Central memory CD8-positive, alpha-beta T cell (primary cell): ENCODE results near the gene SLC10A2.

ENCODE experiments used
- ATAC-seq: fragments of 150-1000 bp; cut with Tn5 transposase; replicated peaks from 2 replicates; pipeline ENCODE4 v1.10.0; 2022; ENCODE audit warnings: mild to moderate bottlenecking, moderate FRiP score, moderate number of reproducible peaks; ENCODE audit not compliant: poor library complexity, severe bottlenecking; ENCODE audit errors: extremely low read depth
- DNase-seq, 2 donors: peaks; one replicate each; pipeline ENCODE4 v3.0.0; 2021; ENCODE audit warnings: low spot score in 2 of 2
- H3K27ac Mint-ChIP-seq: one replicate; pipeline ENCODE4 v1.8.0; 2022; ENCODE audit warnings: low read depth, mild to moderate bottlenecking, moderate library complexity, mixed read lengths
- H3K27me3 Mint-ChIP-seq: one replicate; pipeline ENCODE4 v1.8.0; 2022; ENCODE audit warnings: mixed read lengths
- H3K36me3 Mint-ChIP-seq: one replicate; pipeline ENCODE4 v1.8.0; 2022; ENCODE audit warnings: mild to moderate bottlenecking, moderate library complexity, mixed read lengths; ENCODE audit not compliant: insufficient read depth
- H3K4me1 Mint-ChIP-seq: one replicate; pipeline ENCODE4 v1.8.0; 2022; ENCODE audit warnings: mixed read lengths
- H3K4me3 Mint-ChIP-seq: one replicate; pipeline ENCODE4 v1.8.0; 2022; ENCODE audit warnings: mild to moderate bottlenecking, moderate library complexity, mixed read lengths
- H3K9me3 Mint-ChIP-seq: one replicate; pipeline ENCODE4 v1.8.0; 2022; ENCODE audit warnings: mixed read lengths

Gene SLC10A2

DNA sequence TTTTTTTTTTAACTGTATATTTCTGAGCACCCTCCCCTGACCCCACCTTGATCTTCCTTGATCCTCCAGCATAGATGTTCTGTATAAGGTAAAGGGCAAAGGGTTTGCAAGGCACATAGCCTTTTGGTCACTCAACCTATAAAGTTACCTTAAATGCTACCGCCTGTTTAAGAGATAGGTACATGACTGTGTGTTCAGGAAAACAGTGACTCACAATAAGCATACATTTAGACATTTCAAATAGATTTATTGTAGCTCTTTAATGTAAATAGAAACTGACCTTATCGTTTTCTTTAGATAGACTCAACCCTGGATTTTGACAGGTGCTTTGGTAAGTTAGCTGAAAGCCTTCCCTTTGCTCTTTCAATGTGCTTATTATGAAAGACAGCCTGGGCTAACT, 15.2 kb upstream of the SLC10A2 start:
- Mint-ChIP-seq H3K36me3 (no peaks in the 10 kb centered on the region), H3K4me1 (no peaks in the 10 kb centered on the region), H3K4me3 (no peak overlapping the region), H3K27ac (no peak overlapping the region), H3K27me3 (no peaks in the 10 kb centered on the region), H3K9me3 (peaks cover 10% of the 10 kb centered on the region)
- DNase-seq (no peak), ATAC-seq (no peak)

DNA sequence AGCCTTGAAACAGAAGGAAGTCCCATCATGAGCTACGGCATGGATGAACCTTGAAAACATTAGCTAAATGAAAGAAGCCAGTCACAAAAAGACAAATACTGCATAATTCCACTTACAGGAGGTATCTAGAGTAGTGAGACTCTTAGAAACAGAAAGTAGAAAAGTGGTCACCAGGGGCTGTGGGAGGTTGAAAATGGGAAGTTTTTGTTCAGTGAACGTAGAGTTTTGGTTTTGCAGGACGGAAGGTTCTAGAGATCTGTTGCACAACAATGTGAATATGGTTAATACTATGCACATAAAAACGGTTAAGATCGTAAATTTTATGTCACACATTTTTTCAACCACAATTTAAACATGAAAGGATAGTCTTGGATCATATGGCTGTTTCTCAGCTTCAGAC, 11.9 kb upstream of the SLC10A2 start:
- Mint-ChIP-seq H3K4me3 (no peak overlapping the region), H3K36me3 (no peaks in the 10 kb centered on the region), H3K4me1 (no peaks in the 10 kb centered on the region), H3K27me3 (no peaks in the 10 kb centered on the region), H3K9me3 (peaks cover 5% of the 10 kb centered on the region), H3K27ac (no peak overlapping the region)
- ATAC-seq (no peak), DNase-seq (no peak)

- Mint-ChIP-seq H3K4me1 (no peaks in the 10 kb centered on the region), H3K36me3 (no peaks in the 10 kb centered on the region), H3K27me3 (peaks cover 6% of the 10 kb centered on the region), H3K4me3 (no peak overlapping the region), H3K9me3 (no peaks in the 10 kb centered on the region), H3K27ac (no peak overlapping the region)
- DNase-seq: no peak
- ATAC-seq: no peak
These were observed 2.6 kb upstream of the SLC10A2 start for GRCh38 chr13:103068836-103069235.

DNA sequence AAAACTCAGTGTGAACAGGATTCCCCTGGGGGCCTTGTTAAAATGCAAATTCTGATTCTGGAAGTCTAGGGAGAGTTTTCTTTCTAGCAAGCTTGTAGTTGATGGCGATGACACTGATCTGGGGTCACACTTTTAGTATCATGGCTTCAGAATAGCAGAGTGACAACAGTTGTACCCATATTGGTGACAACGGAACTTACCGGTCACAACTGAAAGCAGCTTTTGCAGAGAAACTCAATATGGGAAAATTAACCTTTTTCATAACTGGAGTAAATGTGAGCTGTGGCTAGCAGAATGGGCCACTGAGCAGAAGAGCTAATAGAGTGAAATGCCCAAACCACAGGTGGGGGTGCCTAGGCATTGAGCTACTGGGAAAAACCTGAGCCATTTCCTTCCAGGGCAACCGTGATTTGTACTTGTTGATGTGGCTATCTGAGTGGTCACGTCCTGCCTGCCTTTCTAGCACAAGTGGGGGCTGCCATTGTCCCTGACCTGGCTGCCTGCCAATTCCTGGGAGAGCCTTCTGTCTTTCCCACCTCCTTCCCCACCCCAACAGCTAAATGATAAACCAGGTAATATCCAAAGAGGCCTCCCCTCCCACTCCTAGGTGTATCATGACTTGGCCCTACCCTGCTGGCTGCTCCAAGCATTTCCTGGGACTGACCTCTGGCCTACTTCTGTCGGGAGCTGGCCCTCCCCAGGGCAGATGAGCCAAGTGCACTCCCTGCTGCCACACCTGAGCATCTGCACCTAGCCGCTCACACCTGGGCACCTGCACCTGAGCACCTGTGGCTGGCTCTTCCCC, 1.7 kb upstream of the SLC10A2 start:
- Mint-ChIP-seq H3K4me3 (no peak overlapping the region), H3K9me3 (no peaks in the 10 kb centered on the region), H3K27me3 (peaks cover 6% of the 10 kb centered on the region), H3K27ac (no peak overlapping the region), H3K4me1 (no peaks in the 10 kb centered on the region), H3K36me3 (no peaks in the 10 kb centered on the region)
- DNase-seq (no peak), ATAC-seq (no peak)

DNA sequence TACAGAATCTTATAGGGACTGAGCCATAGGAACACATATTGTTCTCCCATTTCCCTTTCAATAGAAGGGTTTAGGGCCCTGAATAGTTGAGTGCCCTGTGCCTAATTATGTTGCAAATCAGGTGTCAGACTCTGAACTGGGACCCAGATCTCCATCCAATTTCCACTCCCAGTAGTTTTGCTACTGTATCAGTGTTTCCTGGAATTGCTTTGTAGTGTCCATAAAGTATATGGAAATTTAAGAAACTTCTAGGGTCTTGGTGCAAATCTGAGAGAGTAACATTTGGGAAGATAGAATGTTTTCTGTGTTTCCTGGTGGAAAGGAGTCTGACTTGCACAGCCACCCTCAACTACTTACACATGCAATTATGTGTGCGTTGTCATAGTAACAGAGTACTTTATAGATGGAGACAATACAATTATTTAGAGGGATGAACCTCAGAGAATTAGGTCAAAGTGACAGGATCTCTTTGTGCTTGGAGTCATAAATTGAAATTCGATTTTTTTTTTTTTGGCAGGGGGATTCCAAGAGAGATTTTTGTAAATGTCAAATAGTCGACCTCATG, 646 bp upstream of the SLC10A2 start:
- no peak for ATAC-seq
- H3K27ac Mint-ChIP-seq: no peak overlapping the region
- no peak for DNase-seq
- H3K9me3 Mint-ChIP-seq: no peaks in the 10 kb centered on the region
- H3K36me3 Mint-ChIP-seq: no peaks in the 10 kb centered on the region
- H3K4me3 Mint-ChIP-seq: no peak overlapping the region
- H3K4me1 Mint-ChIP-seq: no peaks in the 10 kb centered on the region
- H3K27me3 Mint-ChIP-seq: peaks cover 6% of the 10 kb centered on the region

DNA sequence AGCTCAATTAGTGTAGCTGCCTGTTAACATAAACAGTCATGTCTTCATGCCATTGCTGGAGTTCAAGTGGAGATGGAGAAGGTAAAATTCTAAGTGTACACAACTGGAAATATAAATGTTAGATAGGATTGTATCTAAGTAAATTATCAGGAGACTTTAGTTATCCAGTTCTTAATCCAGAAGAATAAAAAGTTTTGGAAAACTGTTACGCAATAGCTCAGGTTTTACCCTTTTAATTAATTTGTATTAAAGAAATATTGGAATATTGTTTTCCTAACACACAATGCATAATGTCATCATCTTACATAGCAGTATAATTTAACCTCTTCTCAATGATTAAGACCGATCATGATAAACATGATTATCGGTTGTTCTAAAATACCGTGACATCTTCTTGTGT, 2.8 kb downstream of the SLC10A2 start:
- no peak overlapping the region for H3K27ac Mint-ChIP-seq
- H3K36me3 Mint-ChIP-seq: peaks cover 1% of the 10 kb centered on the region
- no peaks in the 10 kb centered on the region for H3K4me1 Mint-ChIP-seq
- ATAC-seq: no peak
- H3K9me3 Mint-ChIP-seq: peaks cover 5% of the 10 kb centered on the region
- H3K27me3 Mint-ChIP-seq: peaks cover 6% of the 10 kb centered on the region
- no peak for DNase-seq
- no peak overlapping the region for H3K4me3 Mint-ChIP-seq

- Mint-ChIP-seq H3K4me1 (no peaks in the 10 kb centered on the region), H3K27me3 (peaks cover 2% of the 10 kb centered on the region), H3K36me3 (peaks cover 1% of the 10 kb centered on the region), H3K4me3 (no peak overlapping the region), H3K9me3 (peaks cover 5% of the 10 kb centered on the region), H3K27ac (no peak overlapping the region)
- no peak for ATAC-seq
- DNase-seq: no peak
These were observed 4.1 kb downstream of the SLC10A2 start for GRCh38 chr13:103062079-103062478.

- DNase-seq (no peak), ATAC-seq (no peak)
- no peaks in the 10 kb centered on the region for H3K27me3 Mint-ChIP-seq
- no peaks in the 10 kb centered on the region for H3K36me3 Mint-ChIP-seq
- no peaks in the 10 kb centered on the region for H3K4me1 Mint-ChIP-seq
- peaks cover 24% of the 10 kb centered on the region for H3K9me3 Mint-ChIP-seq
- H3K4me3 Mint-ChIP-seq: no peak overlapping the region
- H3K27ac Mint-ChIP-seq: no peak overlapping the region
These were observed 10.2 kb downstream of the SLC10A2 start for GRCh38 chr13:103056008-103056407.

DNA sequence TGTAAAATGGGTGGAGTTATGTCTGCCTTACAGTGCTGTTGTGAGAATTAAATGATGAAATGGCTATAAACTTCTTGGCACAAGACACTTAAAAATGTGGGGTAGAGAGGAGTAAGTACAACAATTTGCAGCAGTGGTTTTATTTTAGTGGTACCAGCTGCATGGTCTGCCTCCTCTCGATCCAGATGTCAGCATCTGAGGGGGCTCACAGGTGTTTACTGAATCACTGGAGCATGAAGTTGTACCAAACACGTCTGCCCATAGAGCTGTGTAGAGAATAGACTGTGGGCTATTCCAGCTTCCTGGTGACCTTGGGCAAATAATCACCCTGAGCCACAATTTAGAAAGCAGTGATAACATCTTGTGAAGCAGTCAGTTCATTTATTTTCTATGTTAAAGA, 11.1 kb downstream of the SLC10A2 start:
- H3K36me3 Mint-ChIP-seq: no peaks in the 10 kb centered on the region
- no peak overlapping the region for H3K27ac Mint-ChIP-seq
- no peaks in the 10 kb centered on the region for H3K27me3 Mint-ChIP-seq
- peaks cover 24% of the 10 kb centered on the region for H3K9me3 Mint-ChIP-seq
- H3K4me1 Mint-ChIP-seq: no peaks in the 10 kb centered on the region
- no peak overlapping the region for H3K4me3 Mint-ChIP-seq
- DNase-seq (no peak), ATAC-seq (no peak)

- no peaks in the 10 kb centered on the region for H3K4me1 Mint-ChIP-seq
- ATAC-seq (no peak), DNase-seq (no peak)
- H3K9me3 Mint-ChIP-seq: peaks cover 6% of the 10 kb centered on the region
- H3K27me3 Mint-ChIP-seq: no peaks in the 10 kb centered on the region
- H3K27ac Mint-ChIP-seq: no peak overlapping the region
- no peak overlapping the region for H3K4me3 Mint-ChIP-seq
- H3K36me3 Mint-ChIP-seq: no peaks in the 10 kb centered on the region
These were observed 19.5 kb downstream of the SLC10A2 start for GRCh38 chr13:103046676-103047075.

DNA sequence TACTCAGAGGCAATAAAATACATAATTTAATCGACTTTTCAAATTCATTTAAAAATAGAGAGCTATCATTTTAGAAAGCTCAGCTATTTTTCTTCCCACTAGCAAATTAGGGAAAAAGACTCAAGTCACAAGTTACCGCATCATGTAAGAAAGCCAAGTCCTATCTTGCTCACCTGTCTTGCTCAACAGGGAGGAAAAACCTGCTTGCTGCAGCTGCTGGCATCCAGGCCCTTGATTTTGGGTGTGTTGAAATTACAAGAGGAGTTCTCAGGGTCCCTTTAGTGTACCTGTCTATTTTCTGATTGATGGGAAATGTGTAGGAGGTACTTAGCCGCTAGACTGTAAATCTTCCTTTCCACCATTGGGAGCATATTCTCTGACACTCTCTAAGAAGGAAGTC, 22.2 kb downstream of the SLC10A2 start:
- Mint-ChIP-seq H3K27me3 (no peaks in the 10 kb centered on the region), H3K36me3 (no peaks in the 10 kb centered on the region), H3K4me1 (no peaks in the 10 kb centered on the region), H3K4me3 (no peak overlapping the region), H3K27ac (no peak overlapping the region), H3K9me3 (peaks cover 6% of the 10 kb centered on the region)
- no peak for ATAC-seq
- DNase-seq: no peak

- no peak overlapping the region for H3K27ac Mint-ChIP-seq
- DNase-seq (no peak), ATAC-seq (no peak)
- H3K4me3 Mint-ChIP-seq: no peak overlapping the region
- no peaks in the 10 kb centered on the region for H3K27me3 Mint-ChIP-seq
- H3K4me1 Mint-ChIP-seq: no peaks in the 10 kb centered on the region
- no peaks in the 10 kb centered on the region for H3K36me3 Mint-ChIP-seq
- H3K9me3 Mint-ChIP-seq: peaks cover 4% of the 10 kb centered on the region
These were observed 26.2 kb downstream of the SLC10A2 start for GRCh38 chr13:103040006-103040405.

GRCh38 chr13:103039183-103039582, 27.0 kb downstream of the SLC10A2 start:
- no peak for ATAC-seq
- Mint-ChIP-seq H3K27me3 (no peaks in the 10 kb centered on the region), H3K9me3 (no peaks in the 10 kb centered on the region), H3K36me3 (no peaks in the 10 kb centered on the region), H3K27ac (no peak overlapping the region), H3K4me3 (no peak overlapping the region), H3K4me1 (no peaks in the 10 kb centered on the region)
- DNase-seq: no peak
